Activated B cell treated with CpG ODN at 0.5 μM for 24 hours (primary cell): Measurements from ENCODE around the gene MSMP. TPM values are rescaled to one million over a fixed set of nuclear protein-coding genes. Genes with fewer than 3 reads are reported as not detected.
A peak's percentile ranks its signal among the peaks of the same experiment; 100 is the strongest.

Experiments
- ATAC-seq: fragments of 200-7000 bp; cut with Tn5 transposase; one replicate; pipeline ENCODE4 v1.10.0; 2021; ENCODE audit warnings: low read depth, mild to moderate bottlenecking, moderate library complexity
- CTCF ChIA-PET: fragments of 350-600 bp; sonication (Branson Sonifier 250); formaldehyde crosslinking; loops from one replicate; lab custom pipeline; 2021; ENCODE audit warnings: antibody characterized with exemption; lab: Charles Lee
- POLR2A ChIA-PET: fragments of 350-600 bp; sonication (Branson Sonifier 250); formaldehyde crosslinking; loops from one replicate; lab custom pipeline; 2021; ENCODE audit warnings: antibody characterized with exemption; lab: Charles Lee
- DNase-seq: peaks from one replicate; pipeline ENCODE4 v3.0.0; 2022
- H3K27ac Mint-ChIP-seq: one replicate; pipeline ENCODE4 v1.8.0; 2020; ENCODE audit warnings: mixed read lengths
- H3K27me3 Mint-ChIP-seq: one replicate; pipeline ENCODE4 v1.8.0; 2021; ENCODE audit warnings: mixed read lengths
- H3K36me3 Mint-ChIP-seq: one replicate; pipeline ENCODE4 v1.8.0; 2021; ENCODE audit warnings: low read depth, mixed read lengths
- H3K4me1 Mint-ChIP-seq: one replicate; pipeline ENCODE4 v1.8.0; 2021; ENCODE audit warnings: mixed read lengths
- H3K4me3 Mint-ChIP-seq: one replicate; pipeline ENCODE4 v1.8.0; 2020; ENCODE audit warnings: mild to moderate bottlenecking, mixed read lengths
- H3K9me3 Mint-ChIP-seq: one replicate; pipeline ENCODE4 v1.8.0; 2020; ENCODE audit warnings: mixed read lengths
- intact Hi-C: fragments of 100-400 bp; cut with micrococcal nuclease; formaldehyde crosslinking; loops from one replicate; pipeline ENCODE4 v1.15.1; 2024
- total RNA-seq: library from RNA; stranded (reverse); gene quantifications from 2 replicates; pipeline ENCODE4 v1.2.3, GENCODE V29; 2022
- TF ChIP-seq, protein P1 (sequence below): fragments of 200-600 bp; IDR thresholded peaks from one replicate; pipeline ENCODE4 v1.8.0; 2022; ENCODE audit warnings: antibody characterized with exemption, mild to moderate bottlenecking

The MSMP gene
- total RNA-seq, 1 donor from 2014 or later = 1.2 TPM

DNA sequence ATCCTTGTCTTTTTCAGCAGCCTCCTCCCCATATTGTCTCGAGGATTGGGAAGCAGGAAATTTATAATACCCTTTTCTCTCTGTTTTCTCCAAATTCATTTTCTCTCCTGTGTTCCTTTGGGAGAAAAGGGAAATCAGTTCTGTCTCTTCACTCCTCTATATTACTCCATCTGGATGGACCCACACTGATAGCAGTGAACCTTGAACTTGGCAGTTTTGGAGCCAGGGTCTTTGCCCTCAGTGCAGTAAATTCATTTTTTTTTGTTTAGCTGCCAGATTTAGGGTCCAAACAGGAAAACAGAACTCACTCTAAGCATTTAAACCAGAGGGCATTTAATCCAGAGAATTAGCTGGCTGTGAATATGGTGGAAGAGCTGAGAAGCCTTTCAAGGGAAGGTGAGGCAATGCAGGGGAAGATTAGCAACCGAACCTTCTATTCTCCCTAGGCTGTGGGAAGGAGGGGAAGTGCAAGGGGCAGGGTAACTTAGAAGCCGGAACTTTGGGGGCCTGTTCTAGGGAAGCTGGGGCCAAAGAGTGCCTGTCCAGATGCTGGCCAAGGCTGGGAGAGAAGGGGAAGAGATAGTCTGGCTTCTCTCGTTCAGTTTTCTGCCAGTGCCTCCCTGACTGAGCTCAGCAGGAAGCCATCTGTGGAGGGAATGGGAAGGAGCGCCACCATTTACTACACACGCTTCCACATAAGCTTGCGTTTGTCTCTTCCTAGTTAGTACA is 21.0 kb upstream of the MSMP start:
- peaks cover 17% of the 10 kb centered on the region for H3K4me1 Mint-ChIP-seq
- no peak overlapping the region for H3K4me3 Mint-ChIP-seq
- ATAC-seq (no peak), DNase-seq (no peak)
- TF ChIP-seq, protein P1, sequence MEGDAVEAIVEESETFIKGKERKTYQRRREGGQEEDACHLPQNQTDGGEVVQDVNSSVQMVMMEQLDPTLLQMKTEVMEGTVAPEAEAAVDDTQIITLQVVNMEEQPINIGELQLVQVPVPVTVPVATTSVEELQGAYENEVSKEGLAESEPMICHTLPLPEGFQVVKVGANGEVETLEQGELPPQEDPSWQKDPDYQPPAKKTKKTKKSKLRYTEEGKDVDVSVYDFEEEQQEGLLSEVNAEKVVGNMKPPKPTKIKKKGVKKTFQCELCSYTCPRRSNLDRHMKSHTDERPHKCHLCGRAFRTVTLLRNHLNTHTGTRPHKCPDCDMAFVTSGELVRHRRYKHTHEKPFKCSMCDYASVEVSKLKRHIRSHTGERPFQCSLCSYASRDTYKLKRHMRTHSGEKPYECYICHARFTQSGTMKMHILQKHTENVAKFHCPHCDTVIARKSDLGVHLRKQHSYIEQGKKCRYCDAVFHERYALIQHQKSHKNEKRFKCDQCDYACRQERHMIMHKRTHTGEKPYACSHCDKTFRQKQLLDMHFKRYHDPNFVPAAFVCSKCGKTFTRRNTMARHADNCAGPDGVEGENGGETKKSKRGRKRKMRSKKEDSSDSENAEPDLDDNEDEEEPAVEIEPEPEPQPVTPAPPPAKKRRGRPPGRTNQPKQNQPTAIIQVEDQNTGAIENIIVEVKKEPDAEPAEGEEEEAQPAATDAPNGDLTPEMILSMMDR = no peak
- intact Hi-C loops = no loop called here
- peaks cover 4% of the 10 kb centered on the region for H3K36me3 Mint-ChIP-seq
- POLR2A ChIA-PET = interaction anchor here (0.6 to 1.1 kb wide), 3 partner anchors 16 to 51 kb away, joined by 3 to 6 read pairs (median 3); no protein-coding TSS in a partner anchor
- CTCF ChIA-PET = interaction anchor here (1.3 to 1.6 kb wide), 3 partner anchors 15 to 107 kb away, joined by 4 to 9 read pairs (median 5); no protein-coding TSS in a partner anchor
- H3K27ac Mint-ChIP-seq = peak overlapping the region; percentile 53
- H3K27me3 Mint-ChIP-seq = no peaks in the 10 kb centered on the region
- H3K9me3 Mint-ChIP-seq = no peaks in the 10 kb centered on the region

DNA sequence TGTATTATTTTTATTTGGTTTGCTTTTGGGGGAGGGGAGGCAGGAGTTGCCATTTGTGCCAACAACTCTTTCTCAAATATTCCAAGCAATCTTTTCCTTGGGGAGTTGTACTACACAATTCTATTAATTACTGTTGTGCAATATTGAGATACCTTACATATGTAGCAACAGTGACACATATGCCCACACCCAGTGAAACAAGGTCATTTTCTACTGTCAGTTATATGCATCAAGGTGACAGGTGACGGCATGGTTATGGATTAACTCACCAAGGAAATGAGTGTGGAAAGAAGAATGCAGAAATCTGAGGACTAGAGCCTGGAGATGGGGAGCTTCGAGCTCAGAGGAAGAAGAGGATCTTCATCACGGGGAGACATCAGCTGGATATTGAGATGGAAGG is 17.9 kb upstream of the MSMP start:
- CTCF ChIA-PET = no interaction called here
- H3K9me3 Mint-ChIP-seq = no peaks in the 10 kb centered on the region
- ATAC-seq = no peak

DNA sequence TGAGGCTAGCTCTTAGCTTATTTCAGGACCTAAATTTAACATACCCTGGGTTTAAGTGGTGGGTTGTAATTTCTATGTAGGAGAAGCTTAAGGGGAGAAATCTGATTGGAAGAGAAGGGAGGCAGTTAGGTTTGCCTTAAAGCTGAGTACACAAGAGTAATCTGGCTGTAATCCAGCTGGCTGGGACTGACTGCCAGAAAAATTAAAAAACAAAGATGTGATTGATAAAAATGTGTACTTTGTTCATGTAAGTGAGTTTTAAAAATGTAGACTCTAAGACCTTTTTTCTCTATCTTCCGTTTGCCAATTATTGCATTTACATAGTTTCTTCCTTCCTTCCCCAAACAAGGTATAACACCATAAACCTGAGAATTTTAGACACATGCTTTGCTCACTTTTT is 17.5 kb upstream of the MSMP start:
- H3K36me3 Mint-ChIP-seq = peaks cover 2% of the 10 kb centered on the region
- H3K4me1 Mint-ChIP-seq = peaks cover 20% of the 10 kb centered on the region
- ChIA-PET POLR2A (interaction anchor here (1.1 kb wide), 1 partner anchor 15 kb away, joined by 3 read pairs; no protein-coding TSS in a partner anchor), CTCF (no interaction called here)
- TF ChIP-seq, protein P1 = no peak
- H3K4me3 Mint-ChIP-seq = no peak overlapping the region
- DNase-seq (no peak), ATAC-seq (no peak)
- no peak overlapping the region for H3K27ac Mint-ChIP-seq
- H3K27me3 Mint-ChIP-seq = no peaks in the 10 kb centered on the region
- no peaks in the 10 kb centered on the region for H3K9me3 Mint-ChIP-seq
- intact Hi-C loops = no loop called here

More for the DNA sequence above, 17.9 kb upstream of the MSMP start:
- Mint-ChIP-seq H3K36me3 (peaks cover 2% of the 10 kb centered on the region), H3K27me3 (no peaks in the 10 kb centered on the region), H3K27ac (no peak overlapping the region), H3K4me1 (peaks cover 18% of the 10 kb centered on the region), H3K4me3 (no peak overlapping the region)
- intact Hi-C loops = no loop called here
- DNase-seq = no peak
- TF ChIP-seq, protein P1 = no peak
- POLR2A ChIA-PET = interaction anchor here (0.7 kb wide), 1 partner anchor 641 kb away, joined by 3 read pairs; no protein-coding TSS in a partner anchor

DNA sequence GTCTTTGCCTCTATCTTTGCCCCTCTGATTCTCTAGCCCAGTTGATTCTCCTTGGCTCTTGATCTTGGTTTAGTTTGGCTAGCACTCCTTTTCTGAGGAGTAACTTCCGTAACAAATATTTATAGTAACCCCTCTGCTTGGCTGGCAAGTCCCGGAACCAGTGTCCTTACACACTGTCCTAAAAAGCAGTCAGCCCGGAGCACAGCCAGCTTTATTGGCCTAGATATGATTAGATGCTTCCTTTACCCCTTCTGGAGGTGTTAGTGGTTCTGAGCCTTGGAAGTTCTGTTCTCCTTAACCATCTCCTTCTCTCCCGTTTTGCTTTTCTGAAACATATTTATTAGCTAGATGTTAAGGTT is 17.0 kb upstream of the MSMP start:
- TF ChIP-seq, protein P1 = no peak
- Mint-ChIP-seq H3K4me3 (no peak overlapping the region), H3K9me3 (no peaks in the 10 kb centered on the region), H3K27me3 (no peaks in the 10 kb centered on the region), H3K4me1 (peaks cover 17% of the 10 kb centered on the region), H3K27ac (no peak overlapping the region), H3K36me3 (peaks cover 2% of the 10 kb centered on the region)
- intact Hi-C loops = no loop called here
- no peak for ATAC-seq
- CTCF ChIA-PET = no interaction called here
- no peak for DNase-seq
- POLR2A ChIA-PET = interaction anchor here (0.6 to 1.1 kb wide), 2 partner anchors 15 to 21 kb away, joined by 3 read pairs; no protein-coding TSS in a partner anchor

DNA sequence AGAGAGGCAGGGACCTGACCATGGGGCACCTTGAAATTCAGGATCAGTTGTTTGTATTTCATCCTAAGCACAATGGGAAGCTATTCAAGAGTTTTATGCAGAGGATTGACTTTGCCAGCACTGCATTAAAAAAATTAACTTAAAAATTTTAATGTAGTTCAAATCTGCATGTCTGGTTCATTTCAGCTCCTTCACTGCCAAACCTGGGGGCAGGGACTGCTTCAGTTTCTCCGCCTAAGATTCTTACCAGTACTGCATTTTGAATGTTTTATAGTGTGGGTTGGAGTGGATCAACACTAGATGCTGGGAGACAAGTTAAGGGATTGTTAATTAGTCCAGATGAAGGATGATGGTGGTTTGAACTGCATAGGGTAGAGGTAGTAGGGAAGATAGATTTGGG is 15.7 kb upstream of the MSMP start:
- intact Hi-C loops = no loop called here
- no peak overlapping the region for H3K27ac Mint-ChIP-seq
- H3K4me1 Mint-ChIP-seq = peaks cover 5% of the 10 kb centered on the region
- DNase-seq (no peak), ATAC-seq (no peak)
- H3K36me3 Mint-ChIP-seq = peaks cover 2% of the 10 kb centered on the region
- TF ChIP-seq, protein P1 = no peak
- no peak overlapping the region for H3K4me3 Mint-ChIP-seq
- H3K27me3 Mint-ChIP-seq = no peaks in the 10 kb centered on the region
- POLR2A ChIA-PET = interaction anchor here (1.2 kb wide), 1 partner anchor 13 kb away, joined by 5 read pairs; no protein-coding TSS in a partner anchor
- no peaks in the 10 kb centered on the region for H3K9me3 Mint-ChIP-seq
- CTCF ChIA-PET = no interaction called here
